HG02571 (cell line): ENCODE results near the gene ALG1.
A peak's percentile ranks its signal among the peaks of the same experiment; 100 is the strongest.

ENCODE experiments used
- ATAC-seq: cut with Tn5 transposase; IDR thresholded peaks from one replicate; pipeline ENCODE4 v1.9.1; 2021; ENCODE audit warnings: mild to moderate bottlenecking, moderate library complexity; ENCODE audit not compliant: unreplicated experiment

The ALG1 gene

GRCh38 chr16:5071681-5072333, at the start of gene ALG1:
Gene ALG1 (plus strand): TSS chr16:5071843. CDS start chr16:5071850, 7 bp downstream.
- peak; percentile 72 for ATAC-seq

- no peak for ATAC-seq
Measured at GRCh38 chr16:5022521-5022920, 49.1 kb upstream of the ALG1 start.

GRCh38 chr16:5024632-5025031, 47.0 kb upstream of the ALG1 start:
- no peak for ATAC-seq

- ATAC-seq, result no peak
Measured at GRCh38 chr16:5025171-5025632, 46.4 kb upstream of the ALG1 start.

GRCh38 chr16:5026664-5027063, 45.0 kb upstream of the ALG1 start:
- ATAC-seq, result no peak

GRCh38 chr16:5027086-5027485, 44.6 kb upstream of the ALG1 start:
- no peak for ATAC-seq

- ATAC-seq, result no peak
Measured at GRCh38 chr16:5027575-5028235, 43.9 kb upstream of the ALG1 start.

GRCh38 chr16:5028950-5029475, 42.6 kb upstream of the ALG1 start:
- ATAC-seq, result no peak

GRCh38 chr16:5030251-5030870, 41.3 kb upstream of the ALG1 start:
- ATAC-seq, result no peak

- ATAC-seq, result no peak
Measured at GRCh38 chr16:5031601-5032000, 40.0 kb upstream of the ALG1 start.

GRCh38 chr16:5032748-5033167, 38.9 kb upstream of the ALG1 start:
- ATAC-seq, result no peak

GRCh38 chr16:5033256-5034166, 38.1 kb upstream of the ALG1 start, which contains the start of gene NAGPA:
Gene NAGPA (minus strand): TSS chr16:5033935. CDS start chr16:5033914, 21 bp downstream.
- ATAC-seq, result peak; percentile 68

GRCh38 chr16:5034167-5034523, 37.5 kb upstream of the ALG1 start:
- ATAC-seq, result no peak

GRCh38 chr16:5035909-5036227, 35.8 kb upstream of the ALG1 start:
- no peak for ATAC-seq

- ATAC-seq, result no peak
Measured at GRCh38 chr16:5036228-5037156, 35.2 kb upstream of the ALG1 start.

- ATAC-seq, result no peak
Measured at GRCh38 chr16:5040451-5040850, 31.2 kb upstream of the ALG1 start.

GRCh38 chr16:5041600-5042133, 30.0 kb upstream of the ALG1 start:
- no peak for ATAC-seq

- ATAC-seq, result no peak
Measured at GRCh38 chr16:5042574-5043171, 29.0 kb upstream of the ALG1 start.

GRCh38 chr16:5044011-5044540, 27.6 kb upstream of the ALG1 start:
- ATAC-seq, result no peak
